SH-SY5Y (cell line): ENCODE measurements around the gene IGFBP4.

Experiments used
- GATA2 ChIP-seq: IDR thresholded peaks from 2 replicates; pipeline ENCODE4 v1.6.1; 2011; ENCODE audit warnings: mild to moderate bottlenecking, low read depth, low read length
- GATA3 ChIP-seq: IDR thresholded peaks from 2 replicates; pipeline ENCODE4 v1.6.1; 2011; ENCODE audit warnings: low read depth, mild to moderate bottlenecking, low read length, moderate library complexity

DNA sequence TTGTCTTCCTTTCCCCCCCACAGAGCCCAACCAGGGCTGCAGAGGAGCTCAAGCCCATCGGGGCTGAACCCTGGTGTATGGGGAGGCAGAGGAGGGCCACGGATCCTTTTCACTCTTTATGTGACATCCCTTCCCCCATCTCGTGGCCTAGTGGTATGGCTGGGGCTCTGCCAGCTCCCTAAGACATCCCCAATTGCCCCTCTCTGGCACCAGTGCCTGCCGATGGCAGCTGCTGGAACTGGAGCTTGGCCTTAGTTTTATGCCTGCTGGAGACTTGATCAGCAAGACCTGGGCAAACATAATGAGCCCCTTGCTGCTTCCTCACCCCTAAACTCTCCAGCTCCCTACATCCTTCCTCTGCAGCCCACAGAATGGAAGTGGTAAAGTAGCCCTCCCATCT lies 17.5 kb upstream of the IGFBP4 start:
- TF ChIP-seq GATA3, result no peak
- no peak for TF ChIP-seq GATA2
